Keratinocyte (primary cell): ENCODE data around the gene BCAS3. TPM values are rescaled to one million over a fixed set of nuclear protein-coding genes. Genes with fewer than 3 reads are reported as not detected.

ENCODE experiments used
- DNase-seq: peaks from one replicate; pipeline ENCODE4 v3.0.0-alpha.2; 2011; ENCODE audit warnings: low read depth, missing footprints, low spot score
- FAIRE-seq: peaks from 2 replicates; lab custom pipeline; 2011; peaks lifted over from hg19 to GRCh38; lab: Jason Lieb, UNC
- H2AFZ ChIP-seq: 2 replicates; pipeline ENCODE4 v1.6.0; 2012; ENCODE audit warnings: low read length, control low read depth, inconsistent platforms; ENCODE audit not compliant: control insufficient read depth
- H3K27ac ChIP-seq: 2 replicates; pipeline ENCODE4 v1.5.1; 2011; ENCODE audit warnings: low read length; ENCODE audit not compliant: control insufficient read depth, insufficient read depth
- H3K27me3 ChIP-seq: 3 replicates; pipeline ENCODE4 v1.6.0; 2011; ENCODE audit warnings: low read length; ENCODE audit not compliant: control insufficient read depth, insufficient read depth; ENCODE audit errors: extremely low read depth
- H3K36me3 ChIP-seq, 2 experiments: 2 replicates in 1 of 2; 3 replicates in 1 of 2; pipeline ENCODE4 v1.5.1; 2011; ENCODE audit warnings: low read length in 2 of 2, mild to moderate bottlenecking in 1 of 2; ENCODE audit not compliant: control insufficient read depth in 2 of 2, insufficient read depth in 2 of 2; ENCODE audit errors: extremely low read depth in 1 of 2
- H3K4me1 ChIP-seq: 3 replicates; pipeline ENCODE4 v1.5.1; 2011; ENCODE audit warnings: low read length; ENCODE audit not compliant: control insufficient read depth, insufficient read depth; ENCODE audit errors: extremely low read depth
- H3K4me2 ChIP-seq: 3 replicates; pipeline ENCODE4 v1.6.0; 2011; ENCODE audit warnings: low read depth, low read length; ENCODE audit not compliant: control insufficient read depth, insufficient read depth; ENCODE audit errors: extremely low read depth
- H3K4me3 ChIP-seq, 3 experiments: fragments of 200-600 bp in 1 of 3; sonication (generic) in 1 of 3; 2 replicates in 2 of 3; 3 replicates in 1 of 3; pipeline ENCODE4 v1.5.1; 2011 to 2016; ENCODE audit warnings: low read length in 3 of 3, mild to moderate bottlenecking in 3 of 3, control low read depth in 2 of 3, inconsistent platforms in 1 of 3, low read depth in 1 of 3, mixed read lengths in 1 of 3, mixed run types in 1 of 3, moderate library complexity in 1 of 3; ENCODE audit not compliant: control insufficient read depth in 2 of 3, insufficient read depth in 2 of 3; ENCODE audit errors: extremely low read depth in 1 of 3
- H3K79me2 ChIP-seq: 2 replicates; pipeline ENCODE4 v1.6.0; 2012; ENCODE audit warnings: low read length; ENCODE audit not compliant: control insufficient read depth, insufficient read depth
- H3K9ac ChIP-seq: 3 replicates; pipeline ENCODE4 v1.6.0; 2011; ENCODE audit warnings: low read length; ENCODE audit not compliant: control insufficient read depth, insufficient read depth; ENCODE audit errors: extremely low read depth
- H3K9me1 ChIP-seq: 3 replicates; pipeline ENCODE4 v1.6.0; 2011; ENCODE audit warnings: low read length; ENCODE audit not compliant: control insufficient read depth, insufficient read depth; ENCODE audit errors: extremely low read depth
- H3K9me3 ChIP-seq: 2 replicates; pipeline ENCODE4 v1.5.1; 2012; ENCODE audit warnings: low read depth, low read length; ENCODE audit not compliant: control insufficient read depth
- H4K20me1 ChIP-seq: 3 replicates; pipeline ENCODE4 v1.6.0; 2011; ENCODE audit warnings: low read length; ENCODE audit not compliant: control insufficient read depth, insufficient read depth; ENCODE audit errors: extremely low read depth
- EZH2 ChIP-seq: IDR thresholded peaks from one replicate; pipeline ENCODE4 v1.6.1; 2012; ENCODE audit warnings: inconsistent platforms, mild to moderate bottlenecking, low read length, moderate library complexity
- dilution Hi-C: fragments of 300-500 bp; cut with MboI; formaldehyde crosslinking; loops from one replicate; pipeline ENCODE4 v1.7.0; 2020; ENCODE audit warnings: low sequenced_read_pairs; ENCODE audit not compliant: extremely low pct_ligation_motif_present
- polyA plus RNA-seq, 5 experiments: library from polyadenylated mRNA; depleted of rRNA in 3 of 5; stranded (reverse) in 3 of 5; stranded (forward) in 1 of 5; unstranded in 1 of 5; fragments of >200 nt; gene quantifications; 1 replicate in 1 of 5; 2 replicates in 3 of 5; 3 replicates in 1 of 5; pipeline versions ENCODE4 v1.2.1 to v1.2.3, GENCODE V29; 2011 to 2012; ENCODE audit warnings: missing spikeins in 2 of 5, low read depth in 1 of 5, low replicate concordance in 1 of 5
- TF ChIP-seq, protein P1 (sequence below), 3 experiments: IDR thresholded peaks in 1 of 3; conservative IDR thresholded peaks in 1 of 3; optimal IDR thresholded peaks in 1 of 3; 2 replicates in 2 of 3; 3 replicates in 1 of 3; pipeline versions ENCODE3 to v1.5.1; 2011; ENCODE audit warnings: low read length in 3 of 3, mild to moderate bottlenecking in 3 of 3, moderate library complexity in 2 of 3, control low read depth in 1 of 3, inconsistent platforms in 1 of 3; ENCODE audit not compliant: insufficient read depth in 2 of 3; ENCODE audit errors: extremely low read depth in 1 of 3

BCAS3 gene
- polyA plus RNA-seq, 1 donor (not counting 4 experiments of a cell fraction or from before 2014, with no cell fraction given): 11.8 TPM

DNA sequence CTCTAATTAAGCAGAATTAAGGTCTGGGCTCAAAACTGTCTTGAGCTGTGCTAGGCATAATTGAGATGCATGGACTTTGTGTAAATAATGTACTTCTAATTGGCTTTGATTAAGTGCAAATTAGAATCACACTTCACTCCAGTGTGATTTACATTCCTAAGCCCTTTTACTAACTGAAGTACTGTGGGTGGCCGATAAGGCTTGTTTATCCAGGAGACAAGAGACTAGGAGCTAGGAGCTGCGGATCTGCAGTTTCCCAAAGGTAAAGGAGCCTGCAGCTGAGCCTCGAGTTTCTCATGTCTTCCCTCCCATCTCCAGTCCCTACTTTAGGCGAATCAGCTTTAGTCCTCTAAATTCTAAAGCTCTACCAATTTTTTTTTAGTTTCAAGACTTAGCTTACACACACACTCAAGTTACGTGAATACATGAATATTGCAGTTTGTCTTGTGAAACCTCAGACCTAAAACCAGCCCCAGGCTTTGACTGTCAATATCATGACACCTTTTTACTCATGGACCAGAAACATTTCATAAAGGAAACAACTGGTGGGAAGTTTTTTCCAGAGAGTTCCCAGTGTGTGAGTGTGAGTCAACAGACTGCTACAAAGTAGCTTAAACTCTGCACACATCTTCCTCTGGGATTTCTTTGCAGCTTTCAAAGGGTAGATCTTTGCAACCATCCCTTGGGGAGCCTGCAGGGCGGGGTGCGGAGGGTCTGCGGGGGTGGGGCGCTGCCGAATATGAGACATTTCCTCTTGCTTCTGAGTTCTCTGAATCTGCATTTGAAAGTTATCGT is 608.1 kb downstream of the BCAS3 start:
- DNase-seq (no peak), FAIRE-seq (no peak)
- H3K27me3 ChIP-seq: no peaks in the 10 kb centered on the region
- H3K79me2 ChIP-seq: no peaks in the 10 kb centered on the region
- H3K4me2 ChIP-seq: no peak overlapping the region
- no peak overlapping the region for H3K4me3 ChIP-seq
- H2AFZ ChIP-seq: no peak overlapping the region
- H3K9me3 ChIP-seq: no peaks in the 10 kb centered on the region
- H3K36me3 ChIP-seq: no peaks in the 10 kb centered on the region
- H4K20me1 ChIP-seq: no peaks in the 10 kb centered on the region
- H3K4me1 ChIP-seq: no peaks in the 10 kb centered on the region
- no peaks in the 10 kb centered on the region for H3K9me1 ChIP-seq
- H3K27ac ChIP-seq: no peak overlapping the region
- no peak for TF ChIP-seq EZH2
- TF ChIP-seq, protein P1, sequence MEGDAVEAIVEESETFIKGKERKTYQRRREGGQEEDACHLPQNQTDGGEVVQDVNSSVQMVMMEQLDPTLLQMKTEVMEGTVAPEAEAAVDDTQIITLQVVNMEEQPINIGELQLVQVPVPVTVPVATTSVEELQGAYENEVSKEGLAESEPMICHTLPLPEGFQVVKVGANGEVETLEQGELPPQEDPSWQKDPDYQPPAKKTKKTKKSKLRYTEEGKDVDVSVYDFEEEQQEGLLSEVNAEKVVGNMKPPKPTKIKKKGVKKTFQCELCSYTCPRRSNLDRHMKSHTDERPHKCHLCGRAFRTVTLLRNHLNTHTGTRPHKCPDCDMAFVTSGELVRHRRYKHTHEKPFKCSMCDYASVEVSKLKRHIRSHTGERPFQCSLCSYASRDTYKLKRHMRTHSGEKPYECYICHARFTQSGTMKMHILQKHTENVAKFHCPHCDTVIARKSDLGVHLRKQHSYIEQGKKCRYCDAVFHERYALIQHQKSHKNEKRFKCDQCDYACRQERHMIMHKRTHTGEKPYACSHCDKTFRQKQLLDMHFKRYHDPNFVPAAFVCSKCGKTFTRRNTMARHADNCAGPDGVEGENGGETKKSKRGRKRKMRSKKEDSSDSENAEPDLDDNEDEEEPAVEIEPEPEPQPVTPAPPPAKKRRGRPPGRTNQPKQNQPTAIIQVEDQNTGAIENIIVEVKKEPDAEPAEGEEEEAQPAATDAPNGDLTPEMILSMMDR (optimal IDR thresholded peaks at IDR 0.05 in 1 of 3, IDR thresholded peaks at IDR 0.05 in 1 of 3, conservative IDR thresholded peaks at IDR 0.05 in 1 of 3; ENCODE audit: extremely low read depth in 1 of 3, insufficient read depth in 2 of 3, low read length in 3 of 3): no peak
- no peak overlapping the region for H3K9ac ChIP-seq
- dilution Hi-C loops: no loop called here

DNA sequence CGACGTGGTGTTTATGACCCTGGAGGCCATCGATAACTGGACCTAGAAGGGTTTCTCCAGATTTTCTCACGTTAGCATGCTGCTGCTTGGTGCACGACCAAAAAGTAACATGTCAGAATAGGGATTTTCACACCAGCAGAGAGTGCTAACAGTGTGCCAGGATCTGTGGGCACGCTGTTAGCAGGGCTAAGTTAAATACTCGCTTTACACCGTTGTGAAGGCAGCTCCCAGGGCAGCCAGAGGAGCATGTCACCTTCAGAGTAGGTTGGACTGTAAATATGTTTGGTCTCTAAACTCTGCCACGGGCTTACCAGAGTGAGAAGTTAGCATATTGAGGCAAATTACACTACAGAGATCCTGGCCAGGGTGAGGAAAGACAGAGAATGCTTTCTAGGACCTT is 608.8 kb downstream of the BCAS3 start:
- Histone ChIP-seq H3K9ac (no peak overlapping the region), H2AFZ (no peak overlapping the region), H3K79me2 (no peaks in the 10 kb centered on the region), H3K4me1 (no peaks in the 10 kb centered on the region), H4K20me1 (no peaks in the 10 kb centered on the region), H3K4me3 (no peak overlapping the region), H3K27me3 (no peaks in the 10 kb centered on the region), H3K9me1 (no peaks in the 10 kb centered on the region), H3K9me3 (no peaks in the 10 kb centered on the region), H3K4me2 (no peak overlapping the region), H3K36me3 (no peaks in the 10 kb centered on the region), H3K27ac (no peak overlapping the region)
- FAIRE-seq (no peak), DNase-seq (no peak)
- dilution Hi-C loops: no loop called here
- TF ChIP-seq, protein P1 (optimal IDR thresholded peaks at IDR 0.05 in 1 of 3, IDR thresholded peaks at IDR 0.05 in 1 of 3, conservative IDR thresholded peaks at IDR 0.05 in 1 of 3; ENCODE audit: extremely low read depth in 1 of 3, insufficient read depth in 2 of 3, low read length in 3 of 3): no peak
- no peak for TF ChIP-seq EZH2
